Stomach smooth muscle (tissue), 2 donors: ENCODE results near the gene TTLL5.
A peak's percentile ranks its signal among the peaks of the same experiment; 100 is the strongest.

Source experiments
- H3K27ac ChIP-seq: one replicate; pipeline ENCODE4 v1.7.0; 2013; ENCODE audit warnings: mild to moderate bottlenecking, low read length, inconsistent platforms
- H3K27me3 ChIP-seq, 2 donors: one replicate each; pipeline ENCODE4 v1.7.0; 2013; ENCODE audit warnings: low read length in 2 of 2; ENCODE audit not compliant: insufficient read depth in 2 of 2, control insufficient read depth in 1 of 2
- H3K36me3 ChIP-seq, 2 donors: one replicate each; pipeline ENCODE4 v1.7.0; 2013; ENCODE audit warnings: low read length in 2 of 2; ENCODE audit not compliant: control insufficient read depth in 2 of 2, insufficient read depth in 2 of 2
- H3K4me1 ChIP-seq: one replicate; pipeline ENCODE4 v1.7.0; 2013; ENCODE audit warnings: low read length; ENCODE audit not compliant: control insufficient read depth, insufficient read depth
- H3K4me3 ChIP-seq, 2 donors: one replicate each; pipeline ENCODE4 v1.7.0; 2013; ENCODE audit warnings: low read length in 2 of 2
- H3K9ac ChIP-seq, 2 donors: one replicate each; pipeline ENCODE4 v1.7.0; 2013; ENCODE audit warnings: low read length in 2 of 2, mild to moderate bottlenecking in 1 of 2
- H3K9me3 ChIP-seq, 2 donors: one replicate each; pipeline ENCODE4 v1.7.0; 2013; ENCODE audit warnings: low read length in 2 of 2; ENCODE audit not compliant: control insufficient read depth in 2 of 2
- donor health status: healthy.
- donor health status: Pancreatic carcinoma.

TTLL5 gene

DNA sequence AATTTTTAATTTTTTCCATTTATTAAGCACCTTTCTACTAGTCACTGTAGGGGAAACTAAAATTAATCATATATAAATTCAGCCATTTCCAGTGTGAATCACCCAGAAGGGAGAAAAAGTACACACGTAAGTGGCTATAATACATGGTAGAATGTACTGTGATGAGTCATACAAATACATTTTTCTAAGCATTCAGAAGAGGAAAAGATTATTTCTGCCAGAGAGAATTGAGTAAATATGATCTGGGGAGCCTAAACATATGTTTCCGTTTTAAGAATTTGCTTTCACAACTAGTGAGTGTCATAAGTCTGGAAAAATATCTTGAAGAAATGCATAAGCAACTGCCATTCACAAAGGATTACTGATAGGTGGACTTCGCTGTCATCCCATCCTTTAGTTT is 218.0 kb downstream of the TTLL5 start:
- no peak overlapping the region for H3K27ac ChIP-seq
- no peaks in the 10 kb centered on the region for H3K9me3 ChIP-seq
- H3K9ac ChIP-seq: no peak overlapping the region
- no peaks in the 10 kb centered on the region for H3K36me3 ChIP-seq
- H3K4me3 ChIP-seq: no peak overlapping the region
- H3K4me1 ChIP-seq: peaks cover 18% of the 10 kb centered on the region
- no peaks in the 10 kb centered on the region for H3K27me3 ChIP-seq

DNA sequence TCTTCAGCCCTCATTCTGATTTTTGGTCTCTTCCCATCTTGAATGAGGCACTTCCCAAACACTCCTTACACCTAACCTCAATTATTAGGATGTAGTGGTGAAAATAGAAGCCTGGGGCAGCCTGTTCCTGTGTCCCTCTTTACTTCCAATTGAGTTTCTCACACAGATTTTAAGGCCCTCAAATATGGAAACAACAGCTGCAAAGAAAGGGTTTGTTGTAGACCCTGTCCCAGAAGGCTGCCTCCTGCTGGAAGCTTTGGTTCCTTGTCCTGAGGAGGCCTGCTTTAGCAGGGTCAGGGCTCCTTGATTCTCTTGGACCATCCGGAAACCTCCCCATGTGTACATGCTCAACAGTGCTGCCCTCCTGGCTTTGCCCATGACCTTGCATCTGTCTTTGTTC is 219.5 kb downstream of the TTLL5 start:
- Histone ChIP-seq H3K4me1 (peaks cover 18% of the 10 kb centered on the region), H3K27ac (no peak overlapping the region), H3K9me3 (no peaks in the 10 kb centered on the region)

DNA sequence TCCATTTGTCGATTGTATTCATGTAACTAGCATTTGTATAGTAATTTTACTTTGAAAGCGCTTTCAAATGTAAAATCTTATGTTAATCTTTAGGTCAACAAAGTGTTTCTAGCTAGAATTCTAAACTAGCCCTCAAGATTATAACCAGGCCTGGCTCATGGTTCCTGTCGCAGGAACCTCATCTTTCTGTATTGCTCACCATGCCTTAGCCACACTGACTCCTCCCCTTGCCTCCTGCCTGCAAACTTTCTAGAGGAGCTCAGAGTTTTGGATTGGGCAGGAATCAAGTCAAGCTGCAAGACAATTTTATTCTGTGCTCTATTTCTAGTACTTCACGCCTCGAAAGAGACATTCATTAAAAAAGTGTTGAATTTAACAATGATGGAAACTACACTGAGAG is 220.9 kb downstream of the TTLL5 start:
- H3K4me1 ChIP-seq: peaks cover 7% of the 10 kb centered on the region
- H3K36me3 ChIP-seq: no peaks in the 10 kb centered on the region
- no peak overlapping the region for H3K4me3 ChIP-seq
- H3K9me3 ChIP-seq: no peaks in the 10 kb centered on the region
- H3K27me3 ChIP-seq: no peaks in the 10 kb centered on the region
- H3K9ac ChIP-seq: no peak overlapping the region
- no peak overlapping the region for H3K27ac ChIP-seq

More for the DNA sequence above, 219.5 kb downstream of the TTLL5 start:
- H3K9ac ChIP-seq: no peak overlapping the region
- no peaks in the 10 kb centered on the region for H3K27me3 ChIP-seq
- no peak overlapping the region for H3K4me3 ChIP-seq
- no peaks in the 10 kb centered on the region for H3K36me3 ChIP-seq

DNA sequence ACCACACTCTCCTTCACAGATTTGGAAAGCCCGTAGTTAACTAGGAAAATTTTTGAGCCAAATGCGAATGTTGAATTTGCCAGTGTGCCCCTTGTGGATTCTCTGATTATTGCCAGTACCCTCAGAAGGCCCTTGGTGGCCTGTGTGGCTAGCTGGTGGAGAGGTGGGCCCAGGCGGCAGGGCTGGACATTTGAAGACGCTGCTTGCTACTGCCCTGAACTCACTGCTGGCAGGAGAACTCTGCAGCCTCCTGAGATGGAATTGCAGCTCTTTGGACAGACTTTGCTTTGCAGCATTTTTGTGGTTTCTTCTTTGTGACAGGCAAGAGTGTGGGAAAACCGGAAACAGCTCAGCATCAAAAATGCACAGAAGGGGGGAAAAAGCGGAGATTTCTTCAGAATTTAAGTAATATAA is 223.2 kb downstream of the TTLL5 start:
- Histone ChIP-seq H3K9ac (no peak overlapping the region), H3K36me3 (no peaks in the 10 kb centered on the region), H3K4me1 (no peaks in the 10 kb centered on the region), H3K27me3 (no peaks in the 10 kb centered on the region), H3K4me3 (no peak overlapping the region), H3K9me3 (no peaks in the 10 kb centered on the region), H3K27ac (no peak overlapping the region)

DNA sequence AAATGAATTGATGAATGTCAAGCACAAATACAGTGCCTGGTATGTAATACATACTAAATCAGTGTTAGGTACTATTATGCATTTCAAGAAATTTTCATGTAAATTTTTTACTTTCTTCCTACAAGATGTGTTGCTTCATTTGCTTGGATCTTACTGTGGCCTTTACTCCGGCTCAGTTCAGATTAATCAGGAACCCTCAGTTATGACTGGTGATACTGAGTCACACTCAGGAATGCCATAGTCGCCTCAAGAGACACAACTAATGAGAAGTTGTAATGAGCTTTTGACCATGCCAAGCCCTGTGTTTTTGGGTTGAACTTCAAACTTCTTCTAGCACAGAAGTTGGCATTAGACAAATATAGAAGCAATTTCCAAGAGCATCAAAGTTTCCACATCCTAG is 224.8 kb downstream of the TTLL5 start:
- Histone ChIP-seq H3K27ac (no peak overlapping the region), H3K27me3 (no peaks in the 10 kb centered on the region), H3K36me3 (no peaks in the 10 kb centered on the region), H3K9ac (no peak overlapping the region), H3K9me3 (no peaks in the 10 kb centered on the region), H3K4me3 (no peak overlapping the region), H3K4me1 (no peaks in the 10 kb centered on the region)

DNA sequence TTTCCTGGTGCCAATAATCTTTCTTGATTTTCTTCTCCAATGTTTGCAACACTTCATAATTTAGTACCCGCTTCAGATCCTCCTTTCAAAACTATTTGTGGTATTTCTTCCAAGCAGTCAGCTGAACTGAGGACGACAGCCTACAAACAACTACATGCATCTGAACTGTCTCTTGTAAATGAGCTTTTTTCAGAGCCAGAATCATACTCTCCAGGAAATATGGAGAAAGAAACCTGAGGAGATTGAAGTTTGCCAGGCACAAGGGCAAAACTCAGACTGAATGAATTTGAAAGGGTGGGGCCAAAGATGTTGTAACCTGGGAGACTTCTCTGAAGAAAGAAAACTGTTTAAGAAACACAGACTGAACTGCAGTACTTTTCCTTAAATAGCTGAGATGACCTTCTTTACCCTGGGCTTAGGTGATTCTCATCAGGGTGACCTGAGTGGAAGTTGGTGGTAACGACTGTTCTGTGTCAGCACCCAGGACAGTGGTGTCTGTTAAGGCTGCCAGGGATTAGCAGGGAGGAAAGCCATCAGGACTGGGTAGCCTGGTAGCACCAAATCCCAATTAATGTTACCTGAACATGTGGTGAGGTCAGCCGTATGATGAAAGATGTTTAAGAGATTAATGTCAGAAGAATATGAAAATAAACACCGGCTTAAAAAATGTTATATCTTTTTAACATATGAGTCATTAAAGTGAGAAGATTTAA is 225.7 kb downstream of the TTLL5 start:
- Histone ChIP-seq H3K4me1 (no peaks in the 10 kb centered on the region), H3K9ac (no peak overlapping the region), H3K9me3 (no peaks in the 10 kb centered on the region), H3K36me3 (no peaks in the 10 kb centered on the region), H3K4me3 (no peak overlapping the region), H3K27ac (no peak overlapping the region), H3K27me3 (no peaks in the 10 kb centered on the region)

DNA sequence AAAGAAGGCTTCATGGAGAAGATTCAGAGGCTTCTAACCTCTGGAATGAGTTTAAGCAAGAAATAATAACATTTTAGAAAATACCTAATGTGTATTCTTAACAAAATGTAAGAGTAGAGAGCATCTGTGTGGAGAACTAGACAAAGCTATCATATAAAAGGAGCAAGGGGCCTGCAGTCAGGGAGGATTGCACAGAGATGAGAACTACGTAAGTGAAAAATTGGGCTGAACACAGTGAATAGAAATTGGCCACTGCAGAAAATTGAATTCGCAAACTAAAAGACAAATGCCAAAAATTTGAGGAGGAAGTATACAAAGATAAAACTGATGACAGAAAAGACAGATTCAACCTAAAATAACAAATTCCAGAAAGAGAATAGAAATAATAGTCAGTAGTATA is 227.9 kb downstream of the TTLL5 start:
- H3K27me3 ChIP-seq: no peaks in the 10 kb centered on the region
- no peak overlapping the region for H3K9ac ChIP-seq
- no peak overlapping the region for H3K27ac ChIP-seq
- no peaks in the 10 kb centered on the region for H3K36me3 ChIP-seq
- H3K4me1 ChIP-seq: no peaks in the 10 kb centered on the region
- no peaks in the 10 kb centered on the region for H3K9me3 ChIP-seq
- H3K4me3 ChIP-seq: no peak overlapping the region

DNA sequence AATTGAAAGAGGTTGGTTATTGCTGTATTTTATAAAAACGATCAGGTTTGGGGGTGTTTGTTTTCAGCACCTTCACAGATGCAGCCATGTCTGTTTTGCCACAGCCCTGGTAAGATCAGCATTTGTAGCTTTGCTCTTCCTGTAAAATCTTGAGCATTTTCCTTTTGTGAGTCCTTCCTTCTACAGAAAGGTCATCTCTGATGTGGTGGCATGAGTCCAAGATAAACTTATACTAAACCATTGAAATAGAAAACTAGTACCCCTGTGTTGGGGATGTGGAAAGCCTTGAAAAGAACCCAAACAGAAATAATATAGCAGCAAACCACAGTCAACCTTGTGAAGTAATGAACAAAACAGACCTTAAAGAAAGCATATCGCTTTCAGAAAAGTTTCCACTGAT is 235.3 kb downstream of the TTLL5 start:
- H3K4me3 ChIP-seq: no peak overlapping the region
- no peak overlapping the region for H3K9ac ChIP-seq
- no peaks in the 10 kb centered on the region for H3K36me3 ChIP-seq
- H3K4me1 ChIP-seq: no peaks in the 10 kb centered on the region
- H3K27ac ChIP-seq: no peak overlapping the region
- H3K27me3 ChIP-seq: no peaks in the 10 kb centered on the region
- H3K9me3 ChIP-seq: no peaks in the 10 kb centered on the region

DNA sequence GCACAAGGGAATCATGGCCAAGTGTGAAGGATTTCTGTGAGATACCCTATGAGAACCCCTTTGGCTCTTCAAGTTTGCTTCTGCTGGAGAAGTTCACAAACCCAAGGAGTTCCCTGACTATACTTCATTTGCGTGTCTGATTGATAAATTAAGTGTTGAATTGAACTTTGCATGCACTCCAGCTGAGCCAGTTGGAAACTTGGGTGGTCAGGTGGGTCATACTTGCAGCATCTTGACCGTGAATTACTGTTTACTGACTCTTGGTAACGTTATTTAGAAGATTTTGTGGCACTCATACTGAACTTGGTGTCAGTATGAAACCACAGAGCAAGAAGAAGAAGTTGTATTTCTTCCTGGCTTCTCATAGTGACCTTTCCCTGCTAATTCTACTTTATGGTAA is 243.3 kb downstream of the TTLL5 start:
- no peaks in the 10 kb centered on the region for H3K9me3 ChIP-seq
- H3K4me3 ChIP-seq: no peak overlapping the region
- no peaks in the 10 kb centered on the region for H3K36me3 ChIP-seq
- no peak overlapping the region for H3K27ac ChIP-seq
- no peaks in the 10 kb centered on the region for H3K27me3 ChIP-seq
- H3K9ac ChIP-seq: no peak overlapping the region
- no peaks in the 10 kb centered on the region for H3K4me1 ChIP-seq

DNA sequence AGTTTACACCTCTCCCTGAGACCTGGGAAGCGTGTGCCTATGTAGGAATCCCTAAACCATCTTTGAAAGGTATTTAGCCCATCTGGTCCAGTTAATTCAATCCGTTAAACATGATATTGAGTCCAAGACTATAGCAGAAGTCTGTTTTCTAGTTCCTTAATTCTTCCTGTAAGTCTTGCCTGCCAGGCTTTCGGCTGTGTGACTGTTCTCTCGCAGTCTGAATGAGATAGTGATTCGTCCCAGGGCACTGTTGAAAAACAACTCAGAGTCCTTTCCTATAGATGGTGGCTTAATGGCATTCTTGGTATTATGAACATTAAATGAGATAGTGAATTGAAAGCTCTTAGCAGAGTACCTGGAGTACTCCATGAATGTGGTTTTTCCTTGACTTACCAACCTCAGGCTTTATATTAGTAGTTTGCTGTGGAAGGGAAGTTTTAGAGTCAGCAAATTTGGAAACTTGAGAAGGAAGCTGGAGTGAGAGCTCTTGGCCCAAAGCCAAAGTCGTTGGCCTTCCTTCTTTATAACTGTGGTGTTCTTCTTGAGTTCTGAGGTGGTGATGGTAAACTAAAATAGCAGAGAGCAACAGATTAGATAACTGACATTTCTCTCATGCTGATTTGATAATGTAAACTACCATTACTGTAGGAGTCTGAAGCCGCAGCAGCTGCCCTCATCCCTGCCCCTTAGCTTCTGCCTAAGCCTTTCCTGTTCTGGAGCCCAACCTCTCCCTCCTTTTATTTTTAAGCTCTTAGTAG is 244.3 kb downstream of the TTLL5 start:
- Histone ChIP-seq H3K36me3 (no peaks in the 10 kb centered on the region), H3K4me1 (no peaks in the 10 kb centered on the region), H3K27me3 (no peaks in the 10 kb centered on the region), H3K4me3 (no peak overlapping the region), H3K9ac (no peak overlapping the region), H3K27ac (no peak overlapping the region), H3K9me3 (no peaks in the 10 kb centered on the region)

DNA sequence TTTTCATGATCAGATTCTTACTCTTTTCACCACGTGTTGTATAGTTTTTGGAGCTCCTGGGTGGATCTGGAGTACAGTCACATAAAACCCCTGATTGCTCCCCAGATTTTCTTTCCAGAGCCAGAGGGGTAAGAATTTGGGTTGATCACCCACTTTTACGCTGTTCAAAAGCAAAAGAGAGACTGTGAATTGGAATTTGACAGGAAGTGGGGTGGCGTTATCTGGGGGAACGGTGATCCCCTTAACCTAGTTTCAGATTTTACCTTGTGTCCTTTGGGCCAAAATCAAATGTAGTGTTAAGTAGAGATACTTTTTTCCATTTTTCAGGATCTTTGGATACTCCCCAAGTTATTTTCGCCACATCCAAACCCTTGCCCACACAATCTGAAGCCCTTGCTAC is 245.2 kb downstream of the TTLL5 start:
- H3K9ac ChIP-seq: peak overlapping the region in 1 of 2 donors; percentile 7
- no peaks in the 10 kb centered on the region for H3K9me3 ChIP-seq
- H3K4me1 ChIP-seq: no peaks in the 10 kb centered on the region
- no peaks in the 10 kb centered on the region for H3K27me3 ChIP-seq
- no peak overlapping the region for H3K4me3 ChIP-seq
- H3K36me3 ChIP-seq: no peaks in the 10 kb centered on the region
- no peak overlapping the region for H3K27ac ChIP-seq
